ENCODE data around the gene CYP4B1.

- TF ChIP-seq CTCF (conservative IDR thresholded peaks at IDR 0.05): no peak
- no peak for TF ChIP-seq ZFX (IDR thresholded peaks at IDR 0.05)
These were observed 44.9 kb upstream of the CYP4B1 start for GRCh38 chr1:46753985-46754384.
